GM20431 (cell line): ENCODE data around the gene BEND7.

Experiments used
- in situ Hi-C: fragments of 300-500 bp; cut with MseI, MboI; formaldehyde crosslinking; loops from one replicate; pipeline ENCODE4 v1.15.0; 2020; ENCODE audit warnings: low sequenced_read_pairs; ENCODE audit not compliant: unreplicated experiment

Gene BEND7

DNA sequence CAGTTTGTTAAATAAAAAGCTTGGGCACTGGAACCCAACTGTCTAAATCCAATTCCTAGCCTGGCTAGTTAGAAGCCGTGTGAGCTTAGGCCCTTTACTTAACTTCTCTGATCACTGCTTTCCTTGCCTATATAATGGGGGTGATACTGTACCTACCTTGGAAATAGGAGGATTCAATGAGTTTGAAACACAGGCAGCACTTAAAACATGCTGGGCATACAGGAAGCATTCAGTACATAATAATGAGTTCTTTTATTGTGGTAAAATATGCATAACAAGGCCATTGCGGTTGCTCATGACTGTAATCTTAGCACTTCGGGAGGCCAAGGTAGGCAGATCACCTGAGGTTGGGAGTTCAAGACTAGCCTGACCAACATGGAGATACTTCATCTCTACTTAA is 133.3 kb downstream of the BEND7 start:
- in situ Hi-C loops, result no loop called here

DNA sequence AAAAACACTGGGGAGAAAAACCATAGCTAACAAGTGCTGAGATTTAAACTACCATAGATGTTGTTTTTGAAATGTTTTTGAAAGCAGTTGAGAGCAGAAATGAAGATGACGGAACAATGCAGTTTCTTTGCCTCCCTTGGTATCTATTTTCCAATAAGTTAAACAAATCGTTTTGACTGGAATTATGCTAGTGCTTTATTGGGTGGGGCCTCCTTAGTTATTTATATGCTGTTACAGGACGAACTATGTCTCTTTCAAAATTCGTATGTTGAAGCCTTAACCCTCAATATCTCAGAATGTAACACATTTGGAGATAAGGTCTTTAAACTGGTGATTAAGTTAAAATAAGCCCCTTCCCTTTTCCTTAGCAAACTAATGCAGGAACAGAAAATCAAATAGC is 135.2 kb downstream of the BEND7 start:
- in situ Hi-C loops, result no loop called here

DNA sequence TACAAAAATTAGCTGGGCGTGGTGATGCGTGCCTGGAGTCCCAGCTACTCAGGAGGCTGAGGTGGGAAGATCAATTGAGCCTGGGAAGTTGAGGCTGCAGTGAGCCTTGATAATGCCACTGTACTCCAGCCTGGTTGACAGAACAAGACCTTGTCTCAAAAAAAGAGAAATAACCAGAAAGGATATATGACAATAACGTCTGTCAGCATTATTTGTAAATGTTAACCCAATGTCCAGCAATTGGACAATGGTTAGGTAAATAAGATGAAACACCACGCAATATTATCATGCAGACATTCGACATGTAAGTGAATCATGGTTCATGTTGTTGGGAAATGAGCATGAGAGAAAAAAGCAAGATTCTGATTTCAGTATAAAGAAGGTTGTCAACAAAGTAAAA is 136.1 kb downstream of the BEND7 start:
- in situ Hi-C loops, result no loop called here
